SK-N-SH (cell line): ENCODE results near the gene CPEB4. TPM values are rescaled to one million over a fixed set of nuclear protein-coding genes. Genes with fewer than 3 reads are reported as not detected.

ENCODE experiments used
- CTCF ChIA-PET: fragments of 300-600, 350-600 bp; formaldehyde crosslinking; extraction: SDS; loops from one replicate; lab custom pipeline; 2021; lab: Yijun Ruan, JAX
- POLR2A ChIA-PET: fragments of 350-600 bp; sonication (Branson Sonifier 250); formaldehyde crosslinking; extraction: SDS; loops from one replicate; lab custom pipeline; 2020; ENCODE audit warnings: antibody characterized with exemption, inconsistent platforms; lab: Yijun Ruan, JAX
- DNase-seq: peaks from one replicate; pipeline ENCODE4 v3.0.0; 2012
- H2AFZ ChIP-seq: fragments of 200-600 bp; sonication (generic); 2 replicates; pipeline ENCODE4 v1.8.1; 2016; ENCODE audit warnings: antibody characterized with exemption, mild to moderate bottlenecking, low read depth
- H3F3A ChIP-seq: fragments of 200-600 bp; sonication (generic); replicated peaks from 2 replicates; pipeline ENCODE3; 2016; ENCODE audit warnings: antibody characterized with exemption, mild to moderate bottlenecking; ENCODE audit not compliant: insufficient read depth
- H3K27ac ChIP-seq, 2 experiments: fragments of 200-500 bp in 1 of 2; fragments of 200-600 bp in 1 of 2; sonication (Bioruptor generic) in 1 of 2; sonication (generic), shearing (Covaris generic) in 1 of 2; 2 replicates each; pipeline versions ENCODE4 v1.5.1 to v1.6.1; 2014 to 2016; ENCODE audit warnings: low read depth in 2 of 2, inconsistent platforms in 1 of 2, low read length in 1 of 2, mild to moderate bottlenecking in 1 of 2, mixed read lengths in 1 of 2
- H3K27me3 ChIP-seq: fragments of 200-600 bp; sonication (generic), shearing (Covaris generic); 2 replicates; pipeline ENCODE4 v1.6.1; 2016; ENCODE audit warnings: mixed run types; ENCODE audit not compliant: insufficient read depth
- H3K36me3 ChIP-seq, 2 experiments: fragments of 200-500 bp in 1 of 2; fragments of 200-600 bp in 1 of 2; sonication (Bioruptor generic) in 1 of 2; sonication (generic) in 1 of 2; replicated peaks in 1 of 2; 2 replicates each; pipeline versions ENCODE3 to v1.5.1; 2014 to 2016; ENCODE audit warnings: low read length in 1 of 2, mild to moderate bottlenecking in 1 of 2; ENCODE audit not compliant: insufficient read depth in 2 of 2, control insufficient read depth in 1 of 2
- H3K4me1 ChIP-seq, 2 experiments: fragments of 200-500 bp in 1 of 2; fragments of 200-600 bp in 1 of 2; sonication (Bioruptor generic) in 1 of 2; sonication (generic), shearing (Covaris generic) in 1 of 2; 2 replicates each; pipeline versions ENCODE4 v1.5.1 to v1.6.1; 2014 to 2016; ENCODE audit warnings: low read depth in 1 of 2, low read length in 1 of 2, mixed run types in 1 of 2; ENCODE audit not compliant: insufficient read depth in 2 of 2, control insufficient read depth in 1 of 2
- H3K4me2 ChIP-seq: fragments of 200-600 bp; sonication (generic), shearing (Covaris generic); 2 replicates; pipeline ENCODE4 v1.6.1; 2017; ENCODE audit warnings: mixed run types
- H3K4me3 ChIP-seq, 2 experiments: fragments of 200-500 bp in 1 of 2; fragments of 200-600 bp in 1 of 2; sonication (Bioruptor generic) in 1 of 2; sonication (generic), shearing (Covaris generic) in 1 of 2; 2 replicates each; pipeline versions ENCODE4 v1.5.1 to v1.8.1; 2014 to 2016; ENCODE audit warnings: low read depth in 2 of 2, inconsistent platforms in 1 of 2, low read length in 1 of 2, mild to moderate bottlenecking in 1 of 2, mixed read lengths in 1 of 2, moderate library complexity in 1 of 2
- H3K79me2 ChIP-seq: fragments of 200-600 bp; sonication (generic); 2 replicates; pipeline ENCODE4 v1.8.1; 2017; ENCODE audit warnings: mild to moderate bottlenecking; ENCODE audit not compliant: insufficient read depth
- H3K9ac ChIP-seq: fragments of 200-600 bp; sonication (generic); 2 replicates; pipeline ENCODE4 v1.6.1; 2017; ENCODE audit warnings: mixed run types
- H3K9me2 ChIP-seq: fragments of 200-600 bp; sonication (generic); 2 replicates; pipeline ENCODE4 v1.6.1; 2017; ENCODE audit warnings: mixed run types
- H3K9me3 ChIP-seq: fragments of 200-600 bp; sonication (generic); 2 replicates; pipeline ENCODE4 v1.6.1; 2017; ENCODE audit warnings: mixed run types, mild to moderate bottlenecking, moderate library complexity
- H4K20me1 ChIP-seq: fragments of 200-600 bp; sonication (generic); 2 replicates; pipeline ENCODE4 v1.6.1; 2017; ENCODE audit warnings: mild to moderate bottlenecking, mixed run types; ENCODE audit not compliant: insufficient read depth
- EP300 ChIP-seq, 2 experiments: IDR thresholded peaks; 2 replicates each; pipeline versions ENCODE4 v1.4.0 to v1.6.1; 2012; ENCODE audit warnings: borderline replicate concordance in 1 of 2, low read depth in 1 of 2, low read length in 1 of 2
- EZH2phosphoT487 ChIP-seq: fragments of 200-600 bp; sonication (generic); IDR thresholded peaks from 2 replicates; pipeline ENCODE4 v1.6.1; 2017; ENCODE audit warnings: low read depth, mixed run types, mild to moderate bottlenecking, antibody characterized with exemption, moderate library complexity, borderline replicate concordance
- FOSL2 ChIP-seq: IDR thresholded peaks from 2 replicates; pipeline ENCODE4 v1.4.0; 2012; ENCODE audit warnings: low read depth, mild to moderate bottlenecking, moderate library complexity, borderline replicate concordance
- GABPA ChIP-seq: IDR thresholded peaks from 2 replicates; pipeline ENCODE4 v1.4.0; 2012; ENCODE audit warnings: low read depth, mild to moderate bottlenecking
- GATA2 ChIP-seq: sonication (generic); formaldehyde crosslinking; IDR thresholded peaks from 2 replicates; pipeline ENCODE4 v1.5.0; 2020; ENCODE audit warnings: mild to moderate bottlenecking, missing genetic modification reagents
- IRF3 ChIP-seq: fragments of 150-350 bp; IDR thresholded peaks from 2 replicates; pipeline ENCODE4 v1.6.1; 2016; ENCODE audit warnings: mild to moderate bottlenecking, low read depth, low read length
- MXI1 ChIP-seq: IDR thresholded peaks from 2 replicates; pipeline ENCODE4 v1.6.1; 2012; ENCODE audit warnings: mild to moderate bottlenecking, low read depth, low read length, improper control_type of control experiment
- PBX3 ChIP-seq: IDR thresholded peaks from 2 replicates; pipeline ENCODE4; 2012
- REST ChIP-seq: IDR thresholded peaks from 2 replicates; pipeline ENCODE4 v1.6.1; 2012; ENCODE audit warnings: mild to moderate bottlenecking, low read depth, low read length, moderate library complexity
- RFX5 ChIP-seq: IDR thresholded peaks from 2 replicates; pipeline ENCODE4 v1.6.1; 2012; ENCODE audit warnings: mild to moderate bottlenecking, improper control_type of control experiment, low read length
- SMC3 ChIP-seq: IDR thresholded peaks from 2 replicates; pipeline ENCODE4 v1.6.1; 2012; ENCODE audit warnings: low read depth, low read length, improper control_type of control experiment
- TCF12 ChIP-seq: IDR thresholded peaks from 2 replicates; pipeline ENCODE4 v1.4.0; 2012
- WGBS: methylation state at CpG from one replicate; pipeline ENCODE4 v1.1.6; 2017; ENCODE audit warnings: low lambda C conversion rate; 5-methylcytosine and 5-hydroxymethylcytosine counted together
- polyA plus RNA-seq, 3 experiments: library from polyadenylated mRNA; depleted of rRNA; stranded (reverse); fragments of >200 nt; gene quantifications; 2 replicates each; pipeline ENCODE4 v1.2.3, GENCODE V29; 2012

CPEB4 gene
- polyA plus RNA-seq, 1 of the 3 experiments (the other 2 are of a cell fraction), result 6.8 TPM

- ChIA-PET CTCF (interaction anchor here (1.2 to 1.7 kb wide), 4 partner anchors 24 to 351 kb away, joined by 3 to 6 read pairs (median 4); partner anchors contain the start of gene BOD1), POLR2A (no interaction called here)
- DNase-seq, result no peak
- Histone ChIP-seq H3K4me2 (no peak overlapping the region), H3K79me2 (no peaks in the 10 kb centered on the region), H3K9ac (no peak overlapping the region), H3K36me3 (no peaks in the 10 kb centered on the region), H3K9me3 (no peaks in the 10 kb centered on the region), H3K4me1 (peaks cover 4 to 5% of the 10 kb centered on the region in 2 experiments; a peak in 2 of 4 replicates), H3K27me3 (no peaks in the 10 kb centered on the region), H3K4me3 (no peak overlapping the region), H4K20me1 (no peaks in the 10 kb centered on the region), H3F3A (peaks cover 12% of the 10 kb centered on the region), H2AFZ (no peak overlapping the region), H3K9me2 (no peaks in the 10 kb centered on the region), H3K27ac (no peak overlapping the region)
- TF ChIP-seq GABPA (no peak), IRF3 (no peak), MXI1 (no peak), PBX3 (no peak), SMC3 (no peak)
- 81% methylated on average over 4 of the region's 4 CpGs for WGBS
Observed at GRCh38 chr5:173967241-173967640, 79.1 kb downstream of the CPEB4 start.

- Histone ChIP-seq H3K27me3 (no peaks in the 10 kb centered on the region), H3K36me3 (no peaks in the 10 kb centered on the region), H3K79me2 (no peaks in the 10 kb centered on the region), H2AFZ (no peak overlapping the region), H3K9ac (no peak overlapping the region), H3K9me3 (no peaks in the 10 kb centered on the region), H3K4me2 (no peak overlapping the region), H4K20me1 (no peaks in the 10 kb centered on the region), H3K27ac (no peak overlapping the region), H3K4me3 (no peak overlapping the region), H3F3A (peaks cover 3% of the 10 kb centered on the region), H3K4me1 (peaks cover 5% of the 10 kb centered on the region in 2 experiments; a peak in 1 of 4 replicates), H3K9me2 (no peaks in the 10 kb centered on the region)
- POLR2A ChIA-PET, result no interaction called here
- peak; percentile 55 for DNase-seq
- TF ChIP-seq GATA2 (CRISPR knock-in tag), result no peak
- no peak for TF ChIP-seq EZH2phosphoT487
- no peak for TF ChIP-seq FOSL2
- TF ChIP-seq EP300 (IDR thresholded peaks at IDR 0.05; ENCODE audit: borderline replicate concordance in 1 of 2, low read depth in 1 of 2, low read length in 1 of 2), result no peak
- no peak for TF ChIP-seq REST
- TF ChIP-seq TCF12, result no peak
- TF ChIP-seq GABPA, result no peak
- no peak for TF ChIP-seq RFX5
- CTCF ChIA-PET, result interaction anchor here (1.2 to 1.8 kb wide), 6 partner anchors 25 to 352 kb away, joined by 3 to 6 read pairs (median 4); partner anchors contain the start of gene BOD1
- 78% methylated on average over 9 of the region's 9 CpGs for WGBS
Observed at GRCh38 chr5:173968154-173968797, 80.1 kb downstream of the CPEB4 start.
